Measurements from ENCODE around the gene NUMB. TPM values are rescaled to one million over a fixed set of nuclear protein-coding genes. Genes with fewer than 3 reads are reported as not detected.

Gene NUMB
- total and polyA plus RNA-seq, 2 of the 13 experiments (the other 11 are each of a cell fraction or from before 2014, with no cell fraction given), result 20.3 to 71.1 TPM

DNA sequence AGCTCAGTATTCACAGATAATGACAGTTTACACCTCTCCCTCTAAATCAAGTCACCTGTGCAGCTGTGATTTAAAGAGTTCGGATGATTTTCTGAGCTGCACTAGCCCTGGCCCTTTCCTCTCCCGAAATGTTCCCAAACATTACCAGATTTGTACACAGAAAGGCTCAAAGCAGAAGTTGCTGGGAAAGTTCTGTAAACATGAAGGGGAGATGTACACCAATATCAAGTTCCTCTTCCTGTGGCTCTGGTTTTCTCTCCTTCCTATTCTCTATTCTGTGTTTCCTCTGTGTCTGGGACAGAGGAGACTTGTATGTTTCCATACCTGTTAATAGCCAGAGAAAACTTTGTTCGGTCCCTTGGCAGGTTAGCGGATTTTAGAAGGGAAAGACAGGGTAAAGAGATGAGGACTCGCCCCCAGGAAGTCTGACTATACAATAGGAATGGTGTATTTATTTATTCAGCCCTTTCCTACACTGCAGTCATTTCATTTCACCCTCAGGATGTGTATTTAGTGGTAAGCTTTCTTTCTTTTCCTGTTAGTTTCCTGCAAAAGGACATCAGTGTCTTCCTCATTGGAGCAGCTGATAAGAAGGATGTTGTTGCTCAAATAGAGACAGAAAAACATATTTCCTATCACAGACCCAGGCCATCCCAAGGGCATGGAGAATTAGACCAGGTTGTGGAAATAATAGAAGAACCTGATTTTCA, 7.6 kb upstream of the NUMB start (continued):
- TF ChIP-seq FOXA3 (CRISPR knock-in tag; IDR thresholded peaks at IDR 0.05) (peak; percentile 20; the same call in 1 of the 2 replicates), ZNF710 (CRISPR knock-in tag; IDR thresholded peaks at IDR 0.05; ENCODE audit: borderline replicate concordance) (peak; percentile 60; the same call in 1 of the 2 replicates), MED8 (CRISPR knock-in tag; IDR thresholded peaks at IDR 0.05; ENCODE audit: insufficient replicate concordance) (no peak), GFI1 (CRISPR knock-in tag; IDR thresholded peaks at IDR 0.05; ENCODE audit: borderline replicate concordance) (0 out of 2 replicates have a peak, but pooled peaks have one; percentile 35), HNRNPH1 (optimal IDR thresholded peaks at IDR 0.05; ENCODE audit: low read depth, low read length) (no peak), ZNF589 (CRISPR knock-in tag; conservative IDR thresholded peaks at IDR 0.05) (no peak), AKAP8 (CRISPR knock-in tag; IDR thresholded peaks at IDR 0.05) (no peak), SAP130 (CRISPR knock-in tag; IDR thresholded peaks at IDR 0.05; ENCODE audit: low read depth) (peak; percentile 18; the same call in 1 of the 2 replicates), PAWR (CRISPR knock-in tag; IDR thresholded peaks at IDR 0.05; ENCODE audit: borderline replicate concordance) (no peak), CCAR2 (optimal IDR thresholded peaks at IDR 0.05; ENCODE audit: low read depth, low read length) (no peak), ZNF879 (CRISPR knock-in tag; IDR thresholded peaks at IDR 0.05) (no peak), FOXM1 (CRISPR knock-in tag; IDR thresholded peaks at IDR 0.05) (no peak), STAG1 (CRISPR knock-in tag; IDR thresholded peaks at IDR 0.05) (no peak), TRIM24 (CRISPR knock-in tag; IDR thresholded peaks at IDR 0.05) (no peak)
- TF ChIP-seq, protein P1, sequence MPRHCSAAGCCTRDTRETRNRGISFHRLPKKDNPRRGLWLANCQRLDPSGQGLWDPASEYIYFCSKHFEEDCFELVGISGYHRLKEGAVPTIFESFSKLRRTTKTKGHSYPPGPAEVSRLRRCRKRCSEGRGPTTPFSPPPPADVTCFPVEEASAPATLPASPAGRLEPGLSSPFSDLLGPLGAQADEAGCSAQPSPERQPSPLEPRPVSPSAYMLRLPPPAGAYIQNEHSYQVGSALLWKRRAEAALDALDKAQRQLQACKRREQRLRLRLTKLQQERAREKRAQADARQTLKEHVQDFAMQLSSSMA (CRISPR knock-in tag; IDR thresholded peaks at IDR 0.05), result no peak
- TF ChIP-seq, protein P2, sequence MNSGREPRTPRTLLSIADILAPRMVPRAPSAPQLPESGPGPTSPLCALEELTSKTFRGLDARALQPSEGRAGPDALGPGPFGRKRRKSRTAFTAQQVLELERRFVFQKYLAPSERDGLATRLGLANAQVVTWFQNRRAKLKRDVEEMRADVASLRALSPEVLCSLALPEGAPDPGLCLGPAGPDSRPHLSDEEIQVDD (CRISPR knock-in tag; IDR thresholded peaks at IDR 0.05; ENCODE audit: borderline replicate concordance), result no peak
- TF ChIP-seq, protein P3, sequence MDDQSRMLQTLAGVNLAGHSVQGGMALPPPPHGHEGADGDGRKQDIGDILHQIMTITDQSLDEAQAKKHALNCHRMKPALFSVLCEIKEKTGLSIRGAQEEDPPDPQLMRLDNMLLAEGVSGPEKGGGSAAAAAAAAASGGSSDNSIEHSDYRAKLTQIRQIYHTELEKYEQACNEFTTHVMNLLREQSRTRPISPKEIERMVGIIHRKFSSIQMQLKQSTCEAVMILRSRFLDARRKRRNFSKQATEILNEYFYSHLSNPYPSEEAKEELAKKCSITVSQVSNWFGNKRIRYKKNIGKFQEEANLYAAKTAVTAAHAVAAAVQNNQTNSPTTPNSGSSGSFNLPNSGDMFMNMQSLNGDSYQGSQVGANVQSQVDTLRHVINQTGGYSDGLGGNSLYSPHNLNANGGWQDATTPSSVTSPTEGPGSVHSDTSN (CRISPR knock-in tag; IDR thresholded peaks at IDR 0.05; ENCODE audit: borderline replicate concordance), result no peak
- TF ChIP-seq, protein P4, sequence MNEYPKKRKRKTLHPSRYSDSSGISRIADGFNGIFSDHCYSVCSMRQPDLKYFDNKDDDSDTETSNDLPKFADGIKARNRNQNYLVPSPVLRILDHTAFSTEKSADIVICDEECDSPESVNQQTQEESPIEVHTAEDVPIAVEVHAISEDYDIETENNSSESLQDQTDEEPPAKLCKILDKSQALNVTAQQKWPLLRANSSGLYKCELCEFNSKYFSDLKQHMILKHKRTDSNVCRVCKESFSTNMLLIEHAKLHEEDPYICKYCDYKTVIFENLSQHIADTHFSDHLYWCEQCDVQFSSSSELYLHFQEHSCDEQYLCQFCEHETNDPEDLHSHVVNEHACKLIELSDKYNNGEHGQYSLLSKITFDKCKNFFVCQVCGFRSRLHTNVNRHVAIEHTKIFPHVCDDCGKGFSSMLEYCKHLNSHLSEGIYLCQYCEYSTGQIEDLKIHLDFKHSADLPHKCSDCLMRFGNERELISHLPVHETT (CRISPR knock-in tag; conservative IDR thresholded peaks at IDR 0.05), result no peak
